NCI-H128 (cell line): ENCODE data around the gene DDR2.

ENCODE experiments used
- DNase-seq: peaks from one replicate; lab custom pipeline; 2025; ENCODE audit not compliant: unreplicated experiment; lab: John Stamatoyannopoulos, UW

DDR2 gene

GRCh38 chr1:162629077-162629627, 3.1 kb upstream of the DDR2 start:
- no peak for DNase-seq

GRCh38 chr1:162629651-162630050, 2.6 kb upstream of the DDR2 start:
- no peak for DNase-seq

- no peak for DNase-seq
These were observed 595 bp upstream of the DDR2 start for GRCh38 chr1:162631546-162632191.

GRCh38 chr1:162632698-162633080, 425 bp downstream of the DDR2 start:
- DNase-seq, result no peak

GRCh38 chr1:162633081-162633762, 958 bp downstream of the DDR2 start:
- no peak for DNase-seq

- no peak for DNase-seq
These were observed 3.2 kb downstream of the DDR2 start for GRCh38 chr1:162635418-162635817.

- DNase-seq, result no peak
These were observed 7.5 kb downstream of the DDR2 start for GRCh38 chr1:162639718-162640117.

GRCh38 chr1:162641114-162641513, 8.8 kb downstream of the DDR2 start:
- no peak for DNase-seq

- DNase-seq, result no peak
These were observed 12.7 kb downstream of the DDR2 start for GRCh38 chr1:162644986-162645314.

- DNase-seq, result no peak
These were observed 13.4 kb downstream of the DDR2 start for GRCh38 chr1:162645666-162646065.

GRCh38 chr1:162649583-162649982, 17.3 kb downstream of the DDR2 start:
- DNase-seq, result no peak

GRCh38 chr1:162654915-162655620, 22.8 kb downstream of the DDR2 start:
- DNase-seq, result no peak

GRCh38 chr1:162656266-162656665, 24.0 kb downstream of the DDR2 start:
- no peak for DNase-seq

GRCh38 chr1:162660574-162660973, 28.3 kb downstream of the DDR2 start:
- DNase-seq, result no peak

- no peak for DNase-seq
These were observed 29.1 kb downstream of the DDR2 start for GRCh38 chr1:162661336-162661735.

GRCh38 chr1:162662013-162662412, 29.7 kb downstream of the DDR2 start:
- DNase-seq, result no peak

- DNase-seq, result no peak
These were observed 30.8 kb downstream of the DDR2 start for GRCh38 chr1:162663086-162663485.

- DNase-seq, result no peak
These were observed 31.4 kb downstream of the DDR2 start for GRCh38 chr1:162663589-162664106.

- DNase-seq, result no peak
These were observed 33.9 kb downstream of the DDR2 start for GRCh38 chr1:162666006-162666645.

- no peak for DNase-seq
These were observed 35.3 kb downstream of the DDR2 start for GRCh38 chr1:162667381-162668080.
